Hematopoietic multipotent progenitor cell treated with erythropoietin and hydrocortisone succinate and interleukin-3 and kit ligand, for 15 days (in vitro differentiated cells): ENCODE results near the gene RNF212.
"Not testable (repeated sequence)": the region's sequence is repeated elsewhere in the genome, so short reads cannot be mapped to it uniquely, and the experiment has no call there.

Experiments
- DNase-seq: peaks from one replicate; pipeline ENCODE4 v3.0.0-alpha.2; 2015; ENCODE audit warnings: low spot score

RNF212 gene

DNA sequence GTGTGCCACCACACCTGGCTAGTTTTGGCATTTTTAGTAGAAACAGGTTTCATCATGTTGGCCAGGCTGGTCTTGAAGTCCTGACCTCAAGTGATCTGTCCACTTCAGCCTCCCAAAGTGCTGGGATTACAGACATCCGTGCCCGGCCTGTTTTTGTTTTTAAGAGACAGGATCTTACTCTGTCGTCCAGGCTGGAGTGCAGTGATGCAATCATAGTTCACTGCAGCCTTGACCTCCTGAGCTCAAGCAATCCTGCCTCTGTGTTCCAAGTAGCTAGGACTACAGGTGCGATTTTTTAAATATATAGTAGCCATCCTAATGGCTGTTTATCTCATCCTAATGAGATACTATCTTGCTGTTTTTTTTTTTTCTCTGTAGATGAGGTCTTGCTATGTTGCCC lies 47.6 kb downstream of the RNF212 start:
- no peak for DNase-seq

DNA sequence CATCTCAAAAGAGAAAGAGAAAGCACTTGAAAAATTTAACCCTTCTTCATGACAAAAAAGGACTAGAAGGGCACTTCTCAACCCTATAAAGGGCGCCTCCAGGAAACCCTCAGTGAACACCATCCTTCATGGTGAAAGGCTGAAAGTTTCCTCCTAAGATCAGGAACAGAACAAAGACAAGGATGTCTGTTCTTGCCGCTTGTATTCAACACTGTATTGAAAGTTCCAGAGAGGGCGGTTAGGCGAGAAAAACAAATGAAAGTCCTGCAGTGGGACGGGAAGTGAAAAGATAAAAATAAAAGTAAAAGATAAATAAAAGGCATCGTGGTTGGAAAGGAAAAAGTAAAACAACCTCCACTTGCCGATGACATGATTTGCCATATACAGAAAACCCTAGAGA lies 50.9 kb downstream of the RNF212 start:
- no peak for DNase-seq

DNA sequence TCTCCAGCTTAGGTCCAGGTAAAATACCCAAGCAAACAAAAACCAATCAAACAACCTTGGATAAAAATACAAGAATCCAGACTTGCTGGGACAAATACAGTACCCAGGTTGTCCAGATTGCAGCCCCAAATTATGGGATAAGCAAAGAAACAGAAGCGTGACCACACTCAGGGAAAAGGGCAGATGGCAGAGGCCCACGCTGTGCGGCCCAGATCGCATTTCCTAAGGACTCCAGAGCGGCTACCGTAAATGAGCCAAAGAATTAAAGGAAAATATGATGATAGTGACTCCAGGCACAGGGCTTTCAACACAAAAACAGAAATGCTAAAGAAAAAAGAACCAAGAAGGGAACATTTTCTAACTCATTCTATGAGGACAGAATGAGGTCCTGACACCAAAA lies 51.6 kb downstream of the RNF212 start:
- DNase-seq, result no peak

DNA sequence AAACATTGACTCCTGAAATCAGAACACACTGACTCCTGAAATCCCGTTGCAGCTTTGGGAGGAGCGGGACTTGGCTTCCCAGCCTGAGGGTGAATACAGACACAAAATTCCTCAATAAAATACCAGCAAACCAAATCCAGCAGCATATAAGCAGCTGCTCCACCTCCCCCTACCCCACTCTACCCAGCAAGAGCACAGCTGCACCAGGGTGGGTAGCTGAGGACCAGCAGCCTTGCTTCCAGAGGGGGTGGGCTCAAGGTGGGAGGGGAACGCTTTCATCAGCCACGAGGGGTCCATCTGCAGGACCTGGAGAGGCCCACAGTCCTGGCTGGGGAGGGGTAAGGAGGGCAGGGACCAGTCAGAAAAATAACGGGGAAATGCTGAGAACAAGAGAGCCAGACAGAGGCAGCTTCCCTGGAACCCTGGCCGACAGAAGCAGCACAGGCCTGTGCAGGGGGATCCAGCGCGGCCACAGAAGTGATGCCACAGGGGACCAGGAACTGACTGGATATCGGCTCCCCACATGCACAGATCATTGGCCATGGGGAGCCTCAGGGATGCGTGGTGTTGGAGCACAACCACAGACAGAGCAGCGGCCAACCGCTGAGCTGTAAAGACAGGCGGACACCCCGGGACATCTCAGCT lies 52.2 kb downstream of the RNF212 start:
- DNase-seq, result no peak

DNA sequence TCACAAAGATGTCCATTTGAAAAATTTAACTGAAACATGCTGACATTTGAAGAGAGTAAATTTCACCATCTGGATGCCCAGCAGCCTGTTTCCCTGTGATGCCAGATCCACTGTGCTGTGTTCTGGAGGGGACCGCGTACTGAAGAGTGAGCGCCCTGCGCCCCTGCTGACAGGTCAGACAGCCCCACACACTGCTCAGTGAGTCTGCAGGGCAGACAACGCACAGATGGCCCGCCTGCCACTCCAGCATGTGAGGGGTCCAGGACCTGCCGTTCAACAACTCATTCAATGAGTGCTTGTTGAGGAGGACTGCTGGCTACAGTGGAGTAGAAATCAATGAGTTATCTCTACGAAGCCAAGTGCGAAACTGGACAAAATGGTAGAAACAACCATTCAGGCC lies 52.7 kb downstream of the RNF212 start:
- DNase-seq, result no peak

DNA sequence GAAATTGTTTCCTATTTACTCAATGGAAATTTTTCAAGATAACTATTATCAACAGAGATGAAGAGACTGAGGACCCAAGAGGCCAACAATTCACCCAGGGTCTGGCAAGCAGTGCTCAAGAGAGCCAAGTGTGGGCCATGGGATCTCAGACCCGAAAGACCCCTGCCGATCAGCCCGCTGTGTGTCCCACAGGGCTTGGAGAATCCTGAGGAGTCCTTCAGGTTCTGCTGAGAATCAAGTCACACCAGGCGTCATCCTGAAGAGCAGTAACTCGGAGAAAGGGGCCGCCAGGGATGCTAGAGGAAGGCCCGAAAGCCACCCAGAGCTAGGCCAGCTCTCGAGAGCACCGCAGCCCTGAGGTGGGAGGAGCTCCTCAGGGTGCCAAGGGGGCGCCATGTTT lies 53.2 kb downstream of the RNF212 start:
- no peak for DNase-seq

DNA sequence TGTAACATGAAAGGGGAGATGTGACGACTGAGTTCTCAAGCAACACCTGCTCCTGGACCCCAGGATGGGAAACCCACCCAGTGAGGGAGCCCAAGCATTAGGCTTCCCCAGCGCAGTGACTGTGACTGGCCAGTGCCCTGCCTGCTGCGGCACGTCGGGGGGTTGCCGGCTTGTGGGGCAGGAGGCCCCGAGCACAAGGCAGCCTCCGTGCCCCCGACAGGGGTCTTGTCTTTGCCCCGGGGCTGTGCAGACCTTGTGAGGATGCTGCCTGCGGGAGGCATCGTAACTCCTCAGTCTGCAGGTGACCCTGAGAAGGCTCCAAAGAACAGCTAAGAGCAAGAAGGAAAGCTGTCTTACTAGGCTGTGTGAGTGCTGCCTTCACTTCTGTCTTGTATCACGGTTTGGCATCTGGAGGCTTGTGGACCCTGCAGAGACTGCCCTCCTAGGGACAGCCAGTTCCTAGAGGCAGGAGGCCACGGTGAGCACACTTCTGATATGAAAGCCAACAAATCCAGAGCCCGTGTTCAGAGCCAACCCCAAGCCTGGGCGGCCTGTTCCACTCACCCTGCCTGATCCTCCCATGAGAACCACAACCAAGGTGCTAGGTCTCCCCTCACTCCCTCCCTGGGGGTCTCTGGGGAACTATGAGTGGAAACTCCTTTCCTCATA lies 54.2 kb downstream of the RNF212 start:
- DNase-seq, result no peak

DNA sequence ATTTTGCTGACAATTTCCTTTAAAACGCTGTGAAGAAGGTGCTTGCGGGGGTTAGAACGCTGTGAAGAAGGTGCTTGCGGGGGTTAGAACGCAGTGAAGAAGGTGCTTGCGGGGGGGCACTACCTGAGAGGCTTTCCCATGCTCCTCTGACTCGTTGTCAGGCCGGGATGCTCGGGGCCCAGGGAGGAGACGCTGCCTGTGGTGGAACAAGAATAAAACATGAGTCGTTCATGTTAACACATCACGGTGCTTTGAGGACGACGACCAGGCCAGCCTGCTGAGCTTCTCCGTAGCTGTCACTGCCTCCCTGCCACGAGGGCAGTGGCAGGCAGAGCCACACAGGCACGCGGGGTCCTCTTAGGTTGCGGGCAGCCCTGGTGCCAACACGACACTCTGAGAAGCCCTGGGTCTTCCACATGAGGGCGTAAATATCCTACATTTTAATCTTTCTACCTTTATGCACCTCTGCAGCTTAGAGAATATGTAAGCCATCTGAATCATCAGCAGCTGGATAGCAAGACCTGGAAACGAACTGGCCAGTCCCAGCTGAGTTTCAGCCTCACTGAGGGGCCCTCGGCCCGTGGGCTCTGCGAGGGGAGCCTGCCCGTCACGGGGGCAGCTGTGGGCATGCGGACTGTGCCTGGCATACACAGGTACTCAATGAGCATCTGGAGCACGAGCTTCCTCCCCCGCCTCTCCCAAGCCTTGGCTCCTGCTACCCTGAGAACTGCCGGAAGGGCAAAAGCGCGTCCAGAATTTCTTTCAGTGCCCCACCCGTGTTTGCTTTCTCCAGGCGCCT lies 55.0 kb downstream of the RNF212 start:
- no peak for DNase-seq

DNA sequence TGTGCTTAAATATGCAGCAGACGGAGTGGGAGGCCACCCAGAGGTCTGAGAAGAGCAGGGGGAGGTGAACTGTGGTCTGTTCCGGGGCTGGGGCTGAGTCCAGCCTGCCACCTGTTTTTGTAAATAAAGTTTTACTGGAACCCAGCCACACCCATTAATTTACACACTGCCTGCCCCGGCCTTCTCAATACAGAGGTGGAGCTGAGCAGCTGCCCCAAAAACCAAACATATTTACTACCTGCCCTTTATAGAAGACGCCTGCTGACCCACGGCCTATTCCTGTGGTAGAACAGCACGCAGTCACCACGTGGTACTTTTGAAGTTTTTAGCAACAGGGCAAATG lies 56.0 kb downstream of the RNF212 start:
- no peak for DNase-seq

DNA sequence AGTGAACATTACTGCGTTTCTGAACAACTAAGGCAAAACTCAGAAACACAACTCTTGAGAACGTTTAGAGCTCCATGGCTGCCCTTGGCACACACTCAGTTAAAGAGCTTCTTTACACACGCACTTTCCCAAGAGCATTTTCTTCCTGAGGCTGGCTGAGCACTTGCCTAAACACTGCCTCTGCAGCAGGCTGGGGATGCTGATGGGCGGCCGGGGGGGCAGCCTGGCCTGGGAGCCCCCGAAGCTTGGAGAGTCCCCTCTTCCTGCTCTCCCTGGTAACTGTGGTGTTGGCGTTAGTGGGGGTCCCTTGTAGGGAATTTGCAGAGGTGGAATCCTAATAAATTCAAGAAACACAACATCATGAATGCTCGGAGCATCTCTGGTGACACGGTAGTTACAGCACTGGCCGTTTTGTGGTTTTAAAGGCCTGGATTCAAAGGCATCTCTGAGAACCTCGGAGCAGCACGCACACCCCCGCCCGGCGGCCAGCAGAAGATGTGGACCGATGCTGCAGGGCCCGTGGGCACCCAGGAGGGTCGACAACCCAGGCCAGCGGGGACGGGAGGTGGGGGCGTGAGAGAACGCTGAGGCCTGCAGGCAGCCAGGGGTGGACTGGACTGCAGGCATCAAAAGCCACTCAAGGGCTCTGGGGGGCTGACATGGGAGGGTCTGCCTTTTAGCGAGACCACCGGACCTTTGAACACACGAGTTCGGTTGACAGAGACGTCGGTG lies 56.5 kb downstream of the RNF212 start:
- no peak for DNase-seq

DNA sequence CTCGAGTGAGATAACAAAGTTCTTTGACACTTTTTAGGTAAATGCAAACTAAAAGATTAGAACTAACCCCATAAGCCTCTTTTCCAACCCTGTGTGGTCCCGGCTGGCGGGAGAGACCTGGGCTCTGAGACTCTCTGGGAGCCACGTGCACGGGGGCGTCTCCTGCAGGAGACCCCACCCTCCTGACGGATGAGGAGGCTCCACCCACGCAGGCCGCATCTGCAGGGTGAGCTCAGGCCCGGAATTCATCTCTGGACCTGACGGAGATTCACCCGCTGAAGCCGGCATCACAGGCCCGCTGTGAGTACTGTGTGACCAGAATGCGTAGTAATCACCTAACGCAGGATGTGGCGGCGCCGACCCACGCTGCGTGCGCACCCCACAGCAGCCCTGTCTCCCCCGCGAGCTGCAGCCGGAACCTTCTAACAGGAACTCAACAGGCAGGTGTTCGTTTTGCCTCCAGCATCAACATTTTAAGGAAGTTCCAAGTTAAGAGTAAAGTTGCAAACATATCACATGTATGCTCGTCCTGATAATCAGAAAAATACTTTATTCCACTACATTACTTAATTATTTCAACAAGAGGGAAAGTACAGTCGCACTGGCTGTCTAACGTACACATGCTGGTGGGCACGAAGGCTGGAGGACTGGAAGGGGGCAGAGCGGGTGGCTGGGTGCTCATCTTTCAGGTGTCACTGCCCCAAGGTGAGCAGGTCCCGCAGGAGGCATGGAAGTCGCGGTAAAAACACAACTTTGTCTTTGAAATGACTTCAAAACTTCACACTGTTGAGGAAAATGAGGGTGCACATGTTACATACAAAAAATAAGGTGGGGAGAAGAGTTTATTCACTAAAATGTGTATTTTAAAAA lies 57.4 kb downstream of the RNF212 start:
- DNase-seq, result no peak

DNA sequence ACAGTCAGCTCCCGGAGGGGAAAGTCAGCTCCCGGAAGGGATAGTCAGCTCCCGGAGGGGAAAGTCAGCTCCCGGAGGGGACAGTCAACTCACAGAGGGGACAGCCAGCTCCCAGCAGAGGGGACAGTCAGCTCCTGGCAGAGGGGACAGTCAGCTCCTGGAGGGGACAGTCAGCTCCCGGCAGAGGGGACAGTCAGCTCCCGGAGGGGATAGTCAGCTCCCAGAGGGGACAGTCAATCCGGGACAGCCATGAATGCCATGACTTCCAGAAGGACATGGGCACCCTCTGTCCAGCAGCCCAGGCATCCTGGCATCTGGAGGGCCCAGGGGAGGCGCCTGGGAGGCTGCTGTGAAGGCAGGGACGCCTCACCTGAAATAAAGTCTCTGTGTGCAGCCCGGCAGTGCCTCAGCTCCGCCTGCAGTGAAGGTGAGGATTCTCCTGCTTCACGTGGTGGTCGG lies 58.1 kb downstream of the RNF212 start:
- not testable (repeated sequence) for DNase-seq

DNA sequence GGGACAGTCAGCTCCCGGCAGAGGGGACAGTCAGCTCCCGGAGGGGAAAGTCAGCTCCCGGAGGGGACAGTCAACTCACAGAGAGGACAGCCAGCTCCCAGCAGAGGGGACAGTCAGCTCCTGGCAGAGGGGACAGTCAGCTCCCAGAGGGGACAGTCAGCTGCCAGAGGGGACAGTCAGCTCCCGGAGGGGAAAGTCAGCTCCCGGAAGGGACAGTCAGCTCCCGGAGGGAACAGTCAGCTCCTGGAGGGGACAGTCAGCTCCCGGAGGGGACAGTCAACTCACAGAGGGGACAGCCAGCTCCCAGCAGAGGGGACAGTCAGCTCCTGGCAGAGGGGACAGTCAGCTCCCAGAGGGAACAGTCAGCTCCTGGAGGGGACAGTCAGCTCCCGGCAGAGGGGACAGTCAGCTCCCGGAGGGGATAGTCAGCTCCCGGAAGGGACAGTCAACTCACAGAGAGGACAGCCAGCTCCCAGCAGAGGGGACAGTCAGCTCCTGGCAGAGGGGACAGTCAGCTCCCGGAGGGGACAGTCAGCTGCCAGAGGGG lies 58.6 kb downstream of the RNF212 start:
- not testable (repeated sequence) for DNase-seq

DNA sequence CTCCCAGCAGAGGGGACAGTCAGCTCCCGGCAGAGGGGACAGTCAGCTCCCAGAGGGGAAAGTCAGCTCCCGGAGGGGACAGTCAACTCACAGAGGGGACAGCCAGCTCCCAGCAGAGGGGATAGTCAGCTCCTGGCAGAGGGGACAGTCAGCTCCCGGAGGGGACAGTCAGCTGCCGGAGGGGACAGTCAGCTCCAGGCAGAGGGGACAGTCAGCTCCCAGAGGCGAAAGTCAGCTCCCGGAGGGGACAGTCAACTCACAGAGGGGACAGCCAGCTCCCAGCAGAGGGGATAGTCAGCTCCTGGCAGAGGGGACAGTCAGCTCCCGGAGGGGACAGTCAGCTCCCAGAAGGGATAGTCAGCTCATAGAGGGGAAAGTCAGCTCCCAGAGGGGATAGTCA lies 59.5 kb downstream of the RNF212 start:
- DNase-seq, result not testable (repeated sequence)

DNA sequence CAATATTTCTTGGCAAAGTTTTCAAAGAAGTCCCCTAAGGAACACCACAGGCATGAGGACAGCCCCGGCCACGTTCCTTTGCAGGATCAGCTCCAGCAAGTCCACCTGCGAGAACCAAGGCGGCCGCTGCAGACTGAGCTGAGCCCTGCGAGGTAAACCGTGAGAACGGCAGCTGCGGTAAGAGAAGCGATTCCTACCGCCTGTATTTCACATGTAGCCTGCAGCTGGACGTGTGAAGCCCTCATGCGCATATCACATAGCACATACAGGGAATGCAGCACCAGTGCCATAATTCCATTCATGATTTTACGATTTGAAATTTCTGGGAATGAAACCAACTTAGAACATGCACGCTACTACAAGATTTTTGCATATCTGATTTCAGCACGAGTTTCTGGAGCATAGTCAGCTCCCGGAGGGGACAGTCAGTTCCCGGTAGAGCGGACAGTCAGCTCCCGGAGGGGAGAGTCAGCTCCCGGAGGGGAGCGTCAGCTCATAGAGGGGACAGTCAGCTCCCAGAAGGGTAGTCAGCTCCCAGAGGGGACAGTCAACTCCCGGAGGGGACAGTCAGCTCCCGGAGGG lies 60.2 kb downstream of the RNF212 start:
- DNase-seq, result no peak

DNA sequence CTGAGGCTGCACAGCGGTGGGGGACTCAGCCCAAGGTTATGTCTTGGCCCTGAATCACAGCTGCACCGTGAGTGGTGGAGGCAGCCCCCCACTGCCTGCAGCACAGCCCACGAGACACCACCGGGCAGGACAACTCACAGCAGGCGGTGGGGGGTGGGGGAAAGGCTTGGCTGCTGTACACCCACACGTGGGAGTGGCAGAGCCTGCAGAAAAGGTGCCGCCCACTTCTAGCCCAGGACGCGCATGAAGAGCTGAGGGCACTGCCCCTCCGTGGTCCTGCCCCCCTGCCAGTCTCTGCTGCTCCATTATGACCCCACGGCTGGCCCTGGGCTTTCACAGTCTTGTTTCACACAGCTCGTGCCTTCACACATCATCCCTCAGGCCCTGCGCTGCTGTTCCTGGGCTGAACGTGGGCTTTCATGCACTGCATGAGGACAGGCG lies 61.1 kb downstream of the RNF212 start:
- no peak for DNase-seq

DNA sequence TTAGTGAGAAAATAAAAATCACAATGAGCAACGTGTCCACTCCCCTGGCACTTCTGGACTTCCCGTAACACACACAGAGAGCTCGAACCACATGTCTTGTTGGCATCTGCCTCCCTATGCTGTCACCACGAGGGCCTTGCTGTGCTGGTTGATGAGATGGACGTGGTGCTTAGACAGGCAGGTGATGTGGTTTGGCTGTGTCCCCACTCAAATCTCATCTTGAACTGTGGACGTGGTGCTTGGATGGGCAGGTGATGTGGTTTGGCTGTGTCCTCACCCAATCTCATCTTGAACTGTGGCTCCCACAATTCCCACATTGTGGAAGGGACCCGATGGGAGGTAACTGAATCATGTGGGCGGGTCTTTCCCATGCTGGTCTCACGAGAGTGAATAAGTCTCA lies 61.9 kb downstream of the RNF212 start:
- no peak for DNase-seq

DNA sequence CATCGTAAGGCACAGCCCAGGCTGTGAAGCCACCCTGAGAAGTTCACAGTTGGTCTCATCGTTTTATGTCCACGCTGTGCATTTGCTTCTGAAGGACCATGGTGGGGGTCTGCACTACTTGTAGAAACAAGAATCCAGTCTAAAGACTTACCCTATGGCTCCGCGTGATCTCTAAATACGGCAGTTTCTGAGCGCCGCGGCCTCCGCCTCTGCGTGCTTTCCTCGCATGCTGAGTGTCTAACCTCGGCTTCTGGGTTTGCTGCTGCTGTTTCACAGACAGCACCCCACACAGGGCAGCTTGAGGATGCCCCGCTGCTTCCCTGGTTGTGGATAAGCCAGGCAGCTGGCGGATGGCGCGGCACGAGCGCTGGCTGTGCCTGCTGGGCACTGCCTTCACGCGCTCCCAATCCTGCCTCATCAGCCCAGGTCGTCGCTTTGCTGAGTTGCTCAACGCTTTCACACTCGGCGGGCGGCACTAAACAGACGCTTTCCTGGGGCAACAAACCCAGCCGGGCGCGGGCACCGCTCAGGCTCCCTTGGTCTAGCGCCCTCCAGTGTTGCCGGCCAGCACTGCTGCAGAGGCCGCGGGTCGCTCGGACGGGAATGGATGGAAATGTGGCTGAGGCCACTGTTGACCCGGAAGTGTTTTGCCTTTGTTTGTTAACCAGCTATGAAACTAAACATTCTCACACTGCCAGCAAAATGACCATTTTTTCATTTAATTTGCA lies 62.7 kb downstream of the RNF212 start:
- DNase-seq, result no peak

DNA sequence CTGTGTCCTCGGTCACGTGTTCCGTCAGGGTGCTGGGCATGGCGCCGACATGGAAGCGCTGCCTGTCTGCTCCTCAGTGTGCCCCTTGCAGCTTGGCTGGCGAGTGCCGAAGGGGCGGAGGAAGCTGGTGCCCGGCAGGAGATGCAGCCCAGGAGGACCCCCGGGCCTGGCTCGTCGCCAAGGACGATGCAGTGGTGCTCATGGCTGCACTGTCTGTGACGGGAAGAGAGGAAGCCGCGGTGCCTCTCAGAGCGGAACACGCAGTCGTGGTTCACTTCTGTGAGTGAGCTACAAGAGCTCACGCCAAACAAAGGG lies 63.8 kb downstream of the RNF212 start:
- no peak for DNase-seq
